ENCODE measurements around the gene LMO7.

Gene LMO7

DNA sequence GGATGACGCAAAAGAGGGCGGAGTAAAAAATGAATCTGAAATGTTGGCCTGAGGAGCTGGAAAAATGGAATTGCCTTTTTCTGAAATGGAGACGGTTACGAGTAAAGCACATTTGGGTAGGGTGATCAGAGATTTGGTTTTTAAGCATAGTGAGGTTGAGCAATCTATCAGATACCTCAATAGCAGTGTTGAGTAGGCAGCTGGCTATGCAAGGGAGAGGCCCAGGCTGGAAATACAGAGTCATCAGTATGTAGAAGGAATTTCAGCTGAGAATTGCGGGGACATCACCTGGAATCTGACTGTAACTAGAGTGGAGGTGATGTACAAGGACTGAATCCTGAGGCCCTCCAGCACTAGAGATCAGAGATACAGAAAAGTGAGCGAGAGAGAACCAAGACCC is 224.8 kb downstream of the LMO7 start:
- DNase-seq = no peak

DNA sequence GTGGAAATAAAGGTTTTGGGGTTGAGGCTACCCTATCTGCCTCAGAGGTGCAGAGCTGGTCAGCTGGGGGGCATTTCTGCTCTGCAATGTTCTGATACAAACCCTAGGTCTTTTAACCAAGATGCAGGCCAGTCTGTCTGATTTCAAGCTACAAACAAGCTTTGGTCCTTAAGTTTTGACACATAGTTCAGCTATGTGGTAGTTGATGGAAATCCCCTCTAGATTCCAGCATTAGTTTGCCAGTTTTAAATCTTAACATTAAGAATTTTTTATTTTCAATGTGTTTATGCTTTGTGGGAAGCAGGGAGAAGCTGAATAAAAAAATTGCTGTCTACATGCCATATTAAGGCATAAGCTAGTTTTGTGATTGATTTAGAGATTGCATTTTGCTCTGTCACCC is 225.7 kb downstream of the LMO7 start:
- no peak for DNase-seq

DNA sequence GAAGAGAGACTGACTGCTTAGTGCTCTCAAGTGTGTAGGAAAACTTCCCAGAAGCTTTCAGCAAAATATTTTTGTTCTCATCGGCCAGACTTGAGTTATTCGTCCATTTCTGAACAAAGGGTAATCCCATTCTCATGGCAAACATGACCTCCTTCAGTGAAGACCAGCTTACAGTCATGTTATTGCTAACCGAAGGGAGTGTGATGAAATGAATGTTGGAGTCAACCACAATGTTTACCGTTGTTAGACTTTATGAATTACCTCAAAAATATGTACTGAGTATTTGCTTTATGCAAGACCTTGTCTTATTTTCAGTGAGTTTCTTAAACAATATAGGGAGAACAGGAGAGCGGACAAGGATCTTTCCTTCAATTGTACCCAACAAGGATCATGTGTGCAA is 228.6 kb downstream of the LMO7 start:
- DNase-seq = no peak

DNA sequence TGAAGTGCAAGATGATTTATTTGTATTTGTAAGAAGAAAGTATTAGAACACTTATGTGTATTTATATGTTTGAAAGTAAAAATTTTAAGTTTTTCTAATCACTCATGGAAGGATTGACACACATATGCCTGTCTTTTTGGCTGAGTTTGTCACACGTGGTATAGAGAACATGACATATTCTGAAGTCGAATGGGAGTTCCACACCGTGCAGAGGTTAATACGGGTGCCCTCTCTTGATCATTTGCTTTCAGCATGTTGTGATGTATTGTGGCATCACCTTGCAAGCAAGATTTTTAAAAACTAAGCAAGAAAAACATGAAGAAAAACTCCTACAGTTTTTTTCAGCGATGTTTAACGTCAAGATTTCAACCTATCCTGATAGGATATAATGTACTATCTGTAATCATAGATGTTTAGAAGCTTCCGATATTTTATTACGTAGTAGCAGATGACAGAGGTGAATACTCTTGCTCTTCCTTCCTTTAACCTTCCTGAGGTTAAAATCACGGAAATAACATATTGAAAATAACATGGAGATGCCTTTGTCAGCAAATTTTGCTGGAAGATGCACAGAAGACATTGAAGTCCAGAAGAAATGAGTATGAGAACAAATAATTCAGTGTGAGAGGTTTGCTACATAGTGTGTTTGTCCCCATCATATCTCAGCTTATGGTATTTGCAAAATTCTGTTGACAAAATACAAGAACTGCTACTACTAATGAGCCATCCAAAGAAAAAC is 231.4 kb downstream of the LMO7 start:
- DNase-seq = no peak

DNA sequence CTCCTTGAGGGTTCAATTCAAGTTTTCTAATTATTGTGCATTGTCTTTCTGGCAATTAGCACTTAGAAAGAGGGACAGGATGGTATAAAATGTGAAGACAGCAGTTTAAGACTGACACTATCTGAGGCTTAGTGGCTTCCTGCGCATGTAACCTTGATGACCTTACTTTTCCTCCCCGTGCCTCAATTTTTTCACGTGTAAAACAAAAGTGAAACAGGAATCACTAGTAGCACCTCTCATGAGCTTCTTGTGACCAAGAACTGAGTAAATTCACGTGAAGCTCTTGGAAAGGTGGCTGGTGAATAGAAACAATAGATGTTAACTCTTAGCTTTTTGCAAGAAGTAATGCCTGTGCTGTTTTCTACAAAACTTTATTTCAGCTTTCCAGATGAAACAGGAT is 233.9 kb downstream of the LMO7 start:
- DNase-seq = no peak

DNA sequence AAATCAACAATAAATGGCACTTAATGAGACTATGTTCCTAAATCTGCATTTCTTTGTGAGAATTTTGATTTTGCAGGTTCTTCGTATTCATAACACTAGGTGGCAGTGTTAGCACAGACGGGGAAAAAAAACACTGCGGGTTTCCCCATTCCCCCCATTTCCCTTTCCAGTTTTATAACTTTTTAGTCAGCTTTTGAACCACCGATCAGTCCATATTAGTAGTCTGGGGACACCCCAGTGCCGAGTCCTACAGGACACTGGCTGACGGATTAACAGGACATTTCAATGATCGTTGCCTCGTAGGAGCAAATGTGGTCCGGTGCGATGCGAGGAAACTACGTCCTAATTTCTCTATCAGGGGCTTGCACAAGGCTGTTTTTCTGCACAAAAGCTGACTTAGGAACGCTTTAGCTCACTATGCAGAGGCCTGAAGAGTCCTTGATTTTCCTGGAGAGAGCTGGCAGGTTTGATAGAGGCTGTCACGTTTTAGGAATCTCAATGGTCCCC is 234.3 kb downstream of the LMO7 start:
- DNase-seq = peak in 1 of 2 experiments; percentile 43

DNA sequence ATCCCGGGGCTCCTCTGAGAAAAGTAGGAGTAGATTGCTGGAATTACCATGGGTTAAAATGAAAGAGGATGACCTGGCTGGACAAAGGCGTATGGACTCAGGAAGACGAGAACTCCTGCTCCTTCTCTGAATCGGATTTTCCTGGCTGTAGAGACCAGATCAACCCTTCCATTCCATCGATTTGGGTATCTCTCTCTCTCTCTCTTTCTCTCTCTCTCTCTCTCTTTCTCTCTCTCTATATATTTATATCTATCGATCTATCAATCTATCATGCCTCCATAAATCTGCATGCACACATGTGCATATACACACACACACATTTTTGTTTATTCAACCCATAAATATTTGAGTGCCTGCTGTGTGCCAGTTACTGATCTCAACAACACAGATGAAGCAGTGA is 234.9 kb downstream of the LMO7 start:
- DNase-seq = no peak

DNA sequence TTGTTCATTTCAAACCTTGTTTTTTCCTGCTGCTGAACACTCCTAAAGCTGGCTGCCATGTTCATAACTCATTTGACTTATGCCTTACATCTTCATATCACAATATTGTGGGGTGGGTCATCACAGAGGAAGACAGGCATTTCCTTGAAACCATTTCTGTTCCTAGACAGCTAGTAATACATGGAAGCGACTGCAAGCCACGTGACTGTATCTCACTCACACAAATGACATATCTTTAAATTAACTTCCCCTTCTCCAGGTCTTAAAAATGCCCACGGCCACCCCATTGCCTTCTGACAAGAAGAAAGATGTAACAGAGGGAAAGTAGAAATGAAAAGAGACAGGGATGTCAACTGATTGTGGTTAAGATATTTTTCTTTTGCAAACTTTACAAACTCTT is 236.8 kb downstream of the LMO7 start:
- DNase-seq = no peak

DNA sequence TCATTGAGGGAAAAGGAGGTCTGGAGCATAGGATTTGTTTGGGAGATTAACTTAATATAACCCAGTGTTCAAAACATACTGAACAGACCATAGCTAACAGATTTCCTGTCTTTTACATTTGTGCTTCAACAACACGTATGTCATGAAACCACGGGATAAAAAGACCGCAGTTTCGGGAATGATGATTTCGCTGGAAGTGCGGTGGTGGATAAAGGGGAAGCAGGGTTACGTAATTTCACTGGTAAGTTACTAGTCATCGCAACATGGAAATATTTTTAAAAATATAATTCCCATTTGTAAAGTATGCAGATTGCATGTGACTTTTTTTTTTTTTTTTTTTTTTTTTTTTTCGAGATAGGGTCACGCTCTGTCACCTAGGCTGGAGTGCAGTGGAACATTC is 237.4 kb downstream of the LMO7 start:
- no peak for DNase-seq

DNA sequence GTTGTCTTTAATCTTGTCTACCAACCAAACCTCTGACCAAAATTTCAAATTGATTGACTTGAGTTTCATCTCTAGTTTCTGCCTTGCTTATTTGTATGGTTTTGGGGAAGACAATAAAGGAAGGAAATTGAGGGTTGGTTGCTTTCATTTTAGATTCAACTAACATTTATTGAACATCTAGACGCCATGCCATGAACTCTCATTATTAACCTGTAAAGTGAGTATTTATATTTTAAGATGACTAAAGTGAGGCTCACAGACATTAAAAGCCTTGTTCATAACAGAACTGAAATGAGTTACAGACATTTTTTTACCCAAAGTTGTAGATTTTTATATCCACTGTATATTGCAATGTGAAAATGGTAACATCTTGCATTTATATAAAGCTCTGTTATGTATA is 239.3 kb downstream of the LMO7 start:
- no peak for DNase-seq

DNA sequence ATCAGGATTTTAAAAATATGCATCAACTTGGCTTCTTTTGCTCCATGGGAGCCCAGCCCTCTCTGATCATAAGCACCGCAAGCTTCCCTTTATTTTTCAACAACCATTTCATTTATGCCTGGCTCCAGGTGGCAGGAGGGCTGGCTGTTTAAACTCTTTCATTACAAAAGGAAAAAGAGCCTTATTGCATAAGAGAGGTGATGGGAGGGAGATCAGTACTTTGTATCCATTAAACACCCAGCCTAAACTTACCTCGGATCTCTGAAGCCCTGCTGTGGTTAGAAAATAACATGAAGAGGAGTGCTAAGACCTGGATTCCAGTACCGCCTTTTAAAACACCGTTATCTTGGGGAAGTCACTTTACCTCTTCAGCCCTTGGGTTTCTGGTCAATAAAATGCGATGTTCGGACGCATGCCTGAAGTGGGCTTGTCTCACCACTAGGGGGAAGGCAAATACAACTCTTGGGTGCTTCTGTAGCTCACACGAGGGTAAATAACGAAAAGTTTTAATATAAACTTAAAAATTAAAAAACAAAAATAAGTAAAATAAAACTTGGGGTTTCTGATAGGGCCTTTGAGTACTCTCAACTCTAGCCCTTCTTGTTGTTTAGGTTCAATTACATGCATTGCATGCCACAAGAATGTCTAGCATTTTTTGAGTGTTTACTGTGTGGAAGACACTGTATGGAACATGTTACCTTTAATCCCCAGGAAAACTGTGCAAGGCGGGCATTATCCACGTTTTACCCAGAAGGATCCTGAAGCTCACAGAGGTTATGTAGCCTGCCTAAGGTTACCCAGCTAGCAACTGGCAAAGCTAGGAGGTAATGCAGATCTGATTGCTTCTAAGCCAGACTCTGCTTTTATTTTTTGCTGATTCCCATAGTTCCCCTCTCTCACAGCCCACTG is 240.3 kb downstream of the LMO7 start:
- peak; percentile 23 to 68 for DNase-seq

DNA sequence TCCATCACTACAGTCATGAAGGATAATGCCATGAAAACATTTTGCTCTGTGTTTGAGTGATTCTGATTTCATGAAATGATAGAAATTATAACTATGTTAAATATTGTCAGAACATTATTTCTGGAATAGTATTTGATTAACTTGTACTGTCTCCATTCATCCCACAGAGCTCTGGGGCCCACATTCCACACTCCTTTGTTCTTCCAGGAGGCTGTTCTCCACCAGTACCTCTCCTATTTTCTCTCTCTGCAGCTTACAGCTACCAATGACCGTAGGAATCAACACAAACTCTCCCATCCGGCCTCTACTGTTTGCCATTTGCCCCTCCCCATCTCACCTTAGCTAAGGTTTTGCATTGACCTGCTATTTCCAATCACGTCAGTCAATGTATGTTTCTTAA is 240.9 kb downstream of the LMO7 start:
- DNase-seq = no peak

DNA sequence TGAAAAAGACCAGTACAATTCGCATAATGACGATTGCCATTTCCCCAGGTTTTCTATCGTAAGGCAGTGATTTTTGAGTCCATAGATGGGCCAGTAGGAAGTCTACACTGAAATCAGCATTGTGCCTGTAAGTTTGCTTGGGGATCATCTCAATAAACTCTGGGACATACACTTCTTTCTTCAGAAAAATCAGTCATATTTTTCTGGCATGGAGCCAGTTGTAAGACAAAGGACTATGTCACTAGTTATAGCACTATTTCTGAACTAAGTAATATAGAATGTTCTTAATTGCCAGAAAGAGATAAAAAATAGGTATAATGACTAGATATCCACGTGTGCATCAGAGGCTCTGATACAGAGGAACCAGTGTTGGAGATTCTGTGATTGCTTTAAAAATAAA is 243.5 kb downstream of the LMO7 start:
- no peak for DNase-seq

DNA sequence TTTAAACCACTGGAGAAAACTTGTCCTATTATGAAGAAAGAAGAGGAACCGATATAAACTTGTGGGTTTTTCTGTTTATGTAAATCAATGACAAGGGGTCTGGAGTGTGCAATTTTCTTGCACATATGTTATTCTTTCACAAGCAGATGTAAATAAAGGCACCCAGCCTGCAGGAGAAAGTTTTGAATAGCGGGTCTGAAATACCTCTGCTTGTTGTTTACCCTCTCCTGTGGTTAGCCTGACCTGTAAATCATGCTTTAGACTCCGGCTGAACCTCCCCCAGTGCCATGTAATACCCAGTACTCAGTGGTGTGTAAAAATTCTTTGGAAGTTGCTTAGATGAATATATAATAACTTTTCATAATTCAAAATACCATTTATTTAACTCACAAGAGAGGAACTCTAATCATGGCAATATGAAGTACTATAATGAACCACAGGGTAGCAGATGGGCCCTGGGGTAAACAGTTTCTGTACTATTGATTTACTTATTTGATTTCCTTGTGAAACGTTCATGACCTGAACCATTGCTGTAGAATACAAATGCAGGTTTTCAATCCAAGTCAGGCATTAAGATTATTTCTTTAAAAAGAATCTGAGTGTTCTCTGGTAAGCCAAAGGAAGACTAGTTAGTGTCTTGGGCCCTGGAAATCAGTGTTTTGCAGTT is 245.1 kb downstream of the LMO7 start:
- DNase-seq = no peak

DNA sequence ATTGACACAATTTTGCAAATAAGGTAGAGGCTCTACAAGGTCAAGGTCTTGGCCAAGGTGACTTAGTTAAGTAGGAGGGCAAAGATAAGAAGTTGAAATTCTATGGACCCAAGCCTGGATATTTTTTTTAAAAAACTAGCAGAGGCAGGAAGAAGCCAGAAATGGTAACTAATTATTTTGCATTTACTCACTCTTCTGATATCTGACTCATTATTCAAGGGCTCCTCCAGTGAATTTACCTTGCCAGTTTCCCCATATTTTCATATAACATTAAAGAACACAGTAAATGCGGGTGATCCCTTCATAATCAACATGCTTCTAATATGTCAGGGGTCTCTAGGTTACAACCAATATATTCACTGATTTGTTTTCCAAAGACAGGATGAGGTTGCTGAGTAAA is 246.1 kb downstream of the LMO7 start:
- DNase-seq = no peak

DNA sequence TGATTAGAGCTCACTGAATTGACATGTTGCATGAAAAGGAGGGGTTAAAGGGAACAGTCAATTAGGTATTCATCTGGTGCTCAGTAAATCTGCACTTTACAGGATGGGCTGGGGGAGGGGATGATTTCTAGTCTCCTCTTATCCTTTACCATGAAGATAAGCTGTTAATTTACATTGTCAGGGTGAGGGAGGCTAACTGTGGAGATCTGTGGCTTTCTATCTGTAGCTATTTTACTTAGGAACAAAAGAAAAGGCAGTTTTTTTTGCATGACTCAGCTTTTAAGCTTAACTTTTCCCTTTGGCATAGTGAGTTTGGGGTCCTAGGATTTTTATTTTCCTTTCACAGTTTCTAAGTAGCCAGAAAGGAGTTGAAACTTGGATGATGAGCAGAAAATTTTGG is 253.3 kb downstream of the LMO7 start:
- no peak for DNase-seq

DNA sequence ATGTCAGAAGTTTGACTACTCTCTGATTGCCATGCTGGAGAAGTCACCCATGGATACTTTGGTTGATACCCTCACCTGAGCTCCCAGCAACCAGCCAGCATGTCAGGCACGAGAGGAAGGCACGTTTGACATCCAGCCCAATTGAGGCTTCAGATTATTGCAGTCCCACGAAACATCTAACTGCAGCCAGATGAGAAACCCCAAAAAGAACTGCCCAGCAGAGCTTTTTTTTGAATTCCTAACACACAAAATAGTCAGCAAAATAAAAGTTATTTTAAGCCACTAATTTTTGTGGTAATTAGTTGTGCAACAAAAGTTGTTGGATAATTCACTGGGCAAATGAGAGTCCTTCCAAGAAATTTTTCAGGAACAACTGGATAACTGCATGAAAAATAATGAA is 259.0 kb downstream of the LMO7 start:
- DNase-seq = no peak

DNA sequence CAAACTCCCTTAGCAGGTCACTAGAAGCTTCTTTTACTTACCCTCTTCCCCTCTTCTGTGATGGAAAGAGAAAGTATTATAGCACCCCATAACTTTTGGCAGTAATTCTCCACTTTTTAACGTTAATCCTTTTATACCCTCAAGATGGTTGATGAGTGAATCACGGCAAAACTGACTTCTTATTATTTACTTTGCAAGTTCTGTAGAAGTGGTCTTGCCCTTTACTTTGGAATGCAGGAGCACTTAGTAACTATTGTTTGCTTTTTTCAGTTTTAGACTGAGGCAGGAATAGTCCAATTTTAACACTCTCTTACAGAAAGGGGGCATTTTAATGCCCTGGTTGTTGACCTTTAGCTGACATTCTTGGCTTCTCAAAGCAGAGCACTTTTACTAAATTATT is 260.1 kb downstream of the LMO7 start:
- DNase-seq = no peak

DNA sequence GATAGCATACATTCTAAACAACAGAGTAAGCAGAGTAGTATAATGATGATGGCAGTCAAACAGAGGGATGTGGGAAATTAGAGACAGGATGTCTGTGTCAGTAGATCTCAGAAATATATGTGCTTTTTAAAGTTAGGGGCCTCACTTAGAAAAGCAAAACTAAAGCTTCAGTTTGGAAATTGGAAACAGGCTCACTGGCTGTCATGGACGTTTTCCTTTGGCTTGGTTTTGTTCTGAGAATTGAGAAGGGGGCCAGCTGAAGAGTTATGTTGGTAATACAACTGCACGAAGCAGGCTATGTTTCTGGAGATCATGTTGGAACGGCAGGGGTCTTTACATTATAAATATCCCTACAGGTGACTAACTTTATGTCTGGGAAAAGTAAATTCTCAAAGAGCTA is 261.3 kb downstream of the LMO7 start:
- DNase-seq = no peak

DNA sequence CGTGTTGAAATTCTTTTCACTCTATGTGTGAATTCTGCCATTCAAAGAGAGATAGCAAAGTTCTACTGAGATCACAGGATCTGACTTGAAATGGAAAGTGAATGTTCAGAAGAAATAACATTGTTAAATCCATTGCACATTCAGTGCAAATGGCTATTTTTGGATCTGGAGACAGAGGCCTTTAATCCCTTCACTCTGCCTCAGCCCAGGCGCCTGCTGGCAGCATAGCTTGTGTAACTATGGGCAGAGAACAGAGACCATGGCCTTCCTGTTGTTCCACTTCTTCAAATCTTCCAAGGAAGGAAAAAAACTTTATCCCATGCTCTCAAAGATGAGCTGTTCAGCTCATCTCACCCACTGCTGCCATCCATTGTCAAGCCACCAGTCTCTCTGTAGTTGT is 265.4 kb downstream of the LMO7 start:
- no peak for DNase-seq

DNA sequence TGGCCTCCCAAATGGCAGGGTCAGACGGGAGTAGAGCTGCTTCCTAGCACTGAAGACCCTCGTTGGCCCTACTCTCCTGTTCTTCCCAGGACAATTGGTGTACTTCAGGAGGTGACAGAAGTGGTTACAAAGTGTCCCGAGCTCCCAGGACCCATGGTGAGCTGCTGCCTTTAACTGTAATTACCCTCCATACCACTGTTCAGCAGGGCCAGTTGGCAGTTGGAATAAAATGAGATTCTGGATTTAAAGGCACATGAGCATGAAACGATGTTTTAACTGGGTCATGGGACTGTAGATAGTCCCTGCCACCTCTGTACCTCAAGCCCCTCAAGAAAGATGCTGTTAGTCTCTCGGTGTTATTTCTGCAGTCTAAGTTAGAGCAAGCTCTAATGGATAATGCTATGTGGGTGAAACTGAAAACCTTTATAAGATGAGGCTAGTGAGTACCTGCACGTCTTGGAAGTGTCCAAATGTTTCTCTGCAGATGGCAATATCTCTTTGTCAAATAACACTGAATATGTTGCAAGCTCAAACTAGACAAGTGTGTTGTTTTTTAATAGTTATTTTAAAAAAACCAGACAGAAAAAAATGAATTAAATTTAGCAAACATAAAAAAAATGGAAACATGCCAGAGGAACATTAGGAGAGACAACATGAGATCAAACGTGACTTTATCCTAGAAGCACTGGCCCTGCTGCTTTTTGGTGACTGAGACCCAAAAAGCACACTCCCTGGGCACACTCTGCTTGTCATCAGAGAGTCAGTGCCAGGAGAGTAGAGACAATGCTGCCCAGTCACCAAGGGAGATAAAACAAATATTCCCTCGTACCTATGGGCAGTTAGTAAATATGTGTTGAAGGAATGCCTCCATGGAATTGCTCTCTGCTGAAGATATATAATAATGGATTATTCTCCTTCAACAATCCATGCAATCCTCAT is 266.3 kb downstream of the LMO7 start:
- DNase-seq = no peak

DNA sequence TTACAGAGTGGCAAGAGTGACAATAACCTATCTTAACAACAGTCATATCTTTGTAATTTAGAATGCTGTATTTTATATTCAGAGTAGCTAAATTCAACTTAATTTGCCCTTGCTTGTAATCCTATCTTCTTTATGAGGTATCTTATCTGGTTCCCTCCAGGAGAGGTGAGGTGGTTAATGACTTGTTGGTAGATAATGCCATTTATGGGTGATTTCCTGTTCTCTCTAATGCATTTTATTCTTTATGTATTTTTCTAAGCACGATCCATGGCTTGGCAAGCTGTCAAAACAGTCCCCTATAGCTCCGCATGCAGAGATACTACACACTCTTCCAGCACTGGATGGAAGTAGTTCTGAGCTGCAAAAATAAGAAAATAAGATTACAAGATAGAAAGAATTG is 267.9 kb downstream of the LMO7 start:
- DNase-seq = no peak

DNA sequence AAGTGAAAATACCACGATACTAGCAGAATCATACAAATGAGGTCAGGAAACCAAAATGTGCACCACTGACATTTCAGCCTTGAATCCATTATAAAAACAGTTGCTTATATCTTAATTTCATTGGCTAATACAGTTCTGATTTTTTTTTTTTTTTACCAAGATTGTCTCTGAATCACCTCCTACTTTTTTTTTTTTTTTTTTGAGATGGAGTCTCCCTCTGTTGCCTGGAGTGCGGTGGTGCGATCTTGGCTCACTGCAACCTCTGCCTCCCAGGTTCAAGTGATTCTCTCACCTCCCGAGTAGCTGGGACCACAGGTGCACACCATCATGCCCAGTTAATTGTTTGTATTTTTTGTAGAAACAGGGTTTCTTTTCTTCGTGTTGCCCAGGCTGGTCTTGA is 270.2 kb downstream of the LMO7 start:
- DNase-seq = no peak

Measured in NCI-H1930 (cell line).